Suprapubic skin (tissue), 4 donors: ENCODE results near the gene PCAT7. TPM values are rescaled to one million over a fixed set of nuclear protein-coding genes. Genes with fewer than 3 reads are reported as not detected.

Source experiments
- DNase-seq, 2 donors: peaks; one replicate each; pipeline ENCODE4 v3.0.0-alpha.2; 2019; ENCODE audit warnings: low spot score in 2 of 2
- H3K27ac ChIP-seq: fragments of 200-600 bp; sonication (generic); one replicate; pipeline ENCODE4 v1.5.1; 2019
- H3K27me3 ChIP-seq: fragments of 200-600 bp; sonication (generic); one replicate; pipeline ENCODE4 v1.5.1; 2019
- H3K36me3 ChIP-seq: fragments of 200-600 bp; sonication (generic); one replicate; pipeline ENCODE4 v1.5.1; 2019
- H3K4me1 ChIP-seq: fragments of 200-600 bp; sonication (generic); one replicate; pipeline ENCODE4 v1.5.1; 2019
- H3K4me3 ChIP-seq: fragments of 200-600 bp; sonication (generic); one replicate; pipeline ENCODE4 v1.5.1; 2019; ENCODE audit warnings: mild to moderate bottlenecking
- H3K9me3 ChIP-seq: fragments of 200-600 bp; sonication (generic); one replicate; pipeline ENCODE4 v1.5.1; 2019
- EP300 ChIP-seq: sonication (generic); formaldehyde crosslinking; IDR thresholded peaks from one replicate; pipeline ENCODE4 v1.6.1; 2017; ENCODE audit warnings: antibody characterized with exemption
- POLR2A ChIP-seq, 2 donors: fragments of 450-650 bp; IDR thresholded peaks; one replicate each; pipeline ENCODE4 v1.6.1; 2017; ENCODE audit warnings: antibody characterized with exemption in 2 of 2, mild to moderate bottlenecking in 2 of 2, moderate library complexity in 2 of 2
- POLR2AphosphoS5 ChIP-seq, 3 donors: sonication (generic); formaldehyde crosslinking; IDR thresholded peaks; one replicate each; pipeline ENCODE4 v1.6.1; 2017; ENCODE audit warnings: antibody characterized with exemption in 3 of 3
- WGBS: methylation state at CpG from one replicate; pipeline ENCODE4 v1.1.5; 2018; 5-methylcytosine and 5-hydroxymethylcytosine counted together
- total RNA-seq, 4 donors: library from RNA; depleted of rRNA; stranded (reverse); fragments of >200 nt; gene quantifications; one replicate each; pipeline ENCODE4 v1.1.0, GENCODE V29; 2016
- TF ChIP-seq, protein P1 (sequence below), 2 donors: fragments of 200-600 bp in 1 of 2; fragments of 450-650 bp in 1 of 2; sonication (generic) in 1 of 2; IDR thresholded peaks; one replicate each; pipeline ENCODE4 v1.5.1; 2016 to 2019; ENCODE audit warnings: antibody characterized with exemption in 2 of 2, mild to moderate bottlenecking in 1 of 2, moderate library complexity in 1 of 2

Gene PCAT7
- total RNA-seq, 4 donors from 2014 or later: 0.87 TPM; not detected in 3

GRCh38 chr9:94514722-94515121, 40.2 kb upstream of the PCAT7 start:
- WGBS: 71% methylated on average over 3 of the region's 3 CpGs
- Histone ChIP-seq H3K4me1 (no peaks in the 10 kb centered on the region), H3K36me3 (no peaks in the 10 kb centered on the region), H3K9me3 (no peaks in the 10 kb centered on the region), H3K27ac (no peak overlapping the region), H3K4me3 (no peak overlapping the region), H3K27me3 (no peaks in the 10 kb centered on the region)
- DNase-seq: no peak
- TF ChIP-seq POLR2AphosphoS5 (IDR thresholded peaks at IDR 0.05) (no peak), EP300 (no peak), POLR2A (IDR thresholded peaks at IDR 0.05) (no peak)
- TF ChIP-seq, protein P1, sequence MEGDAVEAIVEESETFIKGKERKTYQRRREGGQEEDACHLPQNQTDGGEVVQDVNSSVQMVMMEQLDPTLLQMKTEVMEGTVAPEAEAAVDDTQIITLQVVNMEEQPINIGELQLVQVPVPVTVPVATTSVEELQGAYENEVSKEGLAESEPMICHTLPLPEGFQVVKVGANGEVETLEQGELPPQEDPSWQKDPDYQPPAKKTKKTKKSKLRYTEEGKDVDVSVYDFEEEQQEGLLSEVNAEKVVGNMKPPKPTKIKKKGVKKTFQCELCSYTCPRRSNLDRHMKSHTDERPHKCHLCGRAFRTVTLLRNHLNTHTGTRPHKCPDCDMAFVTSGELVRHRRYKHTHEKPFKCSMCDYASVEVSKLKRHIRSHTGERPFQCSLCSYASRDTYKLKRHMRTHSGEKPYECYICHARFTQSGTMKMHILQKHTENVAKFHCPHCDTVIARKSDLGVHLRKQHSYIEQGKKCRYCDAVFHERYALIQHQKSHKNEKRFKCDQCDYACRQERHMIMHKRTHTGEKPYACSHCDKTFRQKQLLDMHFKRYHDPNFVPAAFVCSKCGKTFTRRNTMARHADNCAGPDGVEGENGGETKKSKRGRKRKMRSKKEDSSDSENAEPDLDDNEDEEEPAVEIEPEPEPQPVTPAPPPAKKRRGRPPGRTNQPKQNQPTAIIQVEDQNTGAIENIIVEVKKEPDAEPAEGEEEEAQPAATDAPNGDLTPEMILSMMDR (IDR thresholded peaks at IDR 0.05): no peak

GRCh38 chr9:94517254-94517653, 37.6 kb upstream of the PCAT7 start:
- Histone ChIP-seq H3K36me3 (no peaks in the 10 kb centered on the region), H3K27ac (no peak overlapping the region), H3K9me3 (no peaks in the 10 kb centered on the region), H3K27me3 (no peaks in the 10 kb centered on the region), H3K4me3 (no peak overlapping the region), H3K4me1 (no peaks in the 10 kb centered on the region)
- WGBS: 86% methylated on average over 4 of the region's 4 CpGs
- no peak for DNase-seq
- TF ChIP-seq POLR2A (IDR thresholded peaks at IDR 0.05) (no peak), EP300 (no peak), POLR2AphosphoS5 (IDR thresholded peaks at IDR 0.05) (no peak)
- TF ChIP-seq, protein P1 (IDR thresholded peaks at IDR 0.05): no peak

- Histone ChIP-seq H3K4me1 (no peaks in the 10 kb centered on the region), H3K27ac (no peak overlapping the region), H3K27me3 (peaks cover 3% of the 10 kb centered on the region), H3K9me3 (no peaks in the 10 kb centered on the region), H3K36me3 (no peaks in the 10 kb centered on the region), H3K4me3 (no peak overlapping the region)
- TF ChIP-seq POLR2AphosphoS5 (IDR thresholded peaks at IDR 0.05): no peak
- TF ChIP-seq EP300: no peak
- TF ChIP-seq POLR2A (IDR thresholded peaks at IDR 0.05): no peak
- no peak for DNase-seq
- WGBS: 91% methylated on average over 7 of the region's 7 CpGs
These were observed 29.4 kb upstream of the PCAT7 start for GRCh38 chr9:94525396-94526035.

- TF ChIP-seq EP300 (no peak), POLR2A (IDR thresholded peaks at IDR 0.05) (no peak)
- TF ChIP-seq, protein P1 (IDR thresholded peaks at IDR 0.05): no peak
- H3K4me1 ChIP-seq: no peaks in the 10 kb centered on the region
- H3K27me3 ChIP-seq: peaks cover 3% of the 10 kb centered on the region
- H3K4me3 ChIP-seq: no peak overlapping the region
- H3K27ac ChIP-seq: no peak overlapping the region
- H3K36me3 ChIP-seq: no peaks in the 10 kb centered on the region
- WGBS: 97% methylated on average over 1 of the region's 1 CpG
- H3K9me3 ChIP-seq: no peaks in the 10 kb centered on the region
- DNase-seq: no peak
These were observed 28.6 kb upstream of the PCAT7 start for GRCh38 chr9:94526271-94526670.

GRCh38 chr9:94526951-94527350, 27.9 kb upstream of the PCAT7 start:
- TF ChIP-seq, protein P1 (IDR thresholded peaks at IDR 0.05): no peak
- TF ChIP-seq EP300 (no peak), POLR2A (IDR thresholded peaks at IDR 0.05) (no peak), POLR2AphosphoS5 (IDR thresholded peaks at IDR 0.05) (no peak)
- no peak for DNase-seq
- H3K27me3 ChIP-seq: peaks cover 3% of the 10 kb centered on the region
- no peaks in the 10 kb centered on the region for H3K36me3 ChIP-seq
- no peaks in the 10 kb centered on the region for H3K4me1 ChIP-seq
- no peak overlapping the region for H3K27ac ChIP-seq
- H3K4me3 ChIP-seq: no peak overlapping the region
- 92% methylated on average over 1 of the region's 1 CpG for WGBS
- H3K9me3 ChIP-seq: no peaks in the 10 kb centered on the region

- WGBS: 90% methylated on average over 4 of the region's 4 CpGs
- no peaks in the 10 kb centered on the region for H3K36me3 ChIP-seq
- H3K4me1 ChIP-seq: no peaks in the 10 kb centered on the region
- no peaks in the 10 kb centered on the region for H3K9me3 ChIP-seq
- no peak overlapping the region for H3K27ac ChIP-seq
- DNase-seq: no peak
- H3K27me3 ChIP-seq: peaks cover 2% of the 10 kb centered on the region
- H3K4me3 ChIP-seq: no peak overlapping the region
- TF ChIP-seq, protein P1 (IDR thresholded peaks at IDR 0.05): no peak
- TF ChIP-seq POLR2AphosphoS5 (IDR thresholded peaks at IDR 0.05) (no peak), POLR2A (IDR thresholded peaks at IDR 0.05) (no peak), EP300 (no peak)
These were observed 26.0 kb upstream of the PCAT7 start for GRCh38 chr9:94528886-94529285.
